ENCODE results near the gene NINJ1. TPM values are rescaled to one million over a fixed set of nuclear protein-coding genes. Genes with fewer than 3 reads are reported as not detected.

NINJ1 gene
- total RNA-seq, 4 donors from 2014 or later: 12.6 to 61.3 (median 31.4) TPM

- Histone ChIP-seq H3K36me3 (no peaks in the 10 kb centered on the region), H3K4me3 (peak overlapping the region in 1 of 4 donors; percentile 1), H3K27ac (peak overlapping the region in 2 of 4 donors; percentile 52 to 71), H3K4me1 (peaks cover 16 to 59% (median 31%) of the 10 kb centered on the region in 3 donors), H3K27me3 (no peaks in the 10 kb centered on the region), H3K9me3 (no peaks in the 10 kb centered on the region)
- TF ChIP-seq CTCF (IDR thresholded peaks at IDR 0.05): no peak
- TF ChIP-seq POLR2A (IDR thresholded peaks at IDR 0.05): no peak
- DNase-seq: no peak
- 28 to 53% methylated on average over 6 to 7 of the region's 15 CpGs for WGBS, 2 donors
- intact Hi-C loops (cut with DNase I): no loop called here
Observed at GRCh38 chr9:93143830-93144530, 9.9 kb upstream of the NINJ1 start.

GRCh38 chr9:93141771-93142483 lies 7.9 kb upstream of the NINJ1 start:
- H3K36me3 ChIP-seq: no peaks in the 10 kb centered on the region
- no peaks in the 10 kb centered on the region for H3K9me3 ChIP-seq
- TF ChIP-seq POLR2A (IDR thresholded peaks at IDR 0.05): no peak
- TF ChIP-seq CTCF (IDR thresholded peaks at IDR 0.05): no peak
- intact Hi-C loops (cut with DNase I): no loop called here
- 43 to 50% methylated on average over 1 to 4 of the region's 8 CpGs for WGBS, 2 donors
- H3K4me1 ChIP-seq: peaks cover 21 to 70% (median 34%) of the 10 kb centered on the region in 3 donors
- H3K4me3 ChIP-seq: no peak overlapping the region
- peak overlapping the region in 3 of 4 donors; percentile 40 to 64 (median 51) for H3K27ac ChIP-seq
- DNase-seq: no peak
- no peaks in the 10 kb centered on the region for H3K27me3 ChIP-seq

- H3K4me3 ChIP-seq: no peak overlapping the region
- peak overlapping the region in 2 of 4 donors; percentile 36 to 63 for H3K27ac ChIP-seq
- no peaks in the 10 kb centered on the region for H3K9me3 ChIP-seq
- WGBS, 2 donors: 55% methylated on average over 3 to 4 of the region's 16 CpGs
- H3K4me1 ChIP-seq: peaks cover 25 to 90% (median 57%) of the 10 kb centered on the region in 3 donors
- H3K27me3 ChIP-seq: no peaks in the 10 kb centered on the region
- H3K36me3 ChIP-seq: no peaks in the 10 kb centered on the region
- DNase-seq: no peak
- TF ChIP-seq CTCF (IDR thresholded peaks at IDR 0.05): no peak
- TF ChIP-seq POLR2A (IDR thresholded peaks at IDR 0.05): no peak
- intact Hi-C loops (cut with DNase I): no loop called here
Observed at GRCh38 chr9:93139365-93140182, 5.5 kb upstream of the NINJ1 start.

- Histone ChIP-seq H3K27me3 (no peaks in the 10 kb centered on the region), H3K36me3 (no peaks in the 10 kb centered on the region), H3K27ac (no peak overlapping the region), H3K9me3 (no peaks in the 10 kb centered on the region), H3K4me1 (peaks cover 16 to 87% (median 47%) of the 10 kb centered on the region in 3 donors), H3K4me3 (no peak overlapping the region)
- no peak for DNase-seq
- intact Hi-C loops (cut with DNase I): no loop called here
- TF ChIP-seq CTCF (IDR thresholded peaks at IDR 0.05): no peak
- no peak for TF ChIP-seq POLR2A (IDR thresholded peaks at IDR 0.05)
- 68 to 72% methylated on average over 4 to 7 of the region's 7 CpGs for WGBS, 2 donors
Observed at GRCh38 chr9:93138171-93138764, 4.2 kb upstream of the NINJ1 start.
